Glutamatergic neuron (in vitro differentiated cells): ENCODE data around the gene NAALAD2. TPM values are rescaled to one million over a fixed set of nuclear protein-coding genes. Genes with fewer than 3 reads are reported as not detected.
"Not testable (repeated sequence)": the region's sequence is repeated elsewhere in the genome, so short reads cannot be mapped to it uniquely, and the experiment has no call there.

Experiments used
- DNase-seq: peaks from one replicate; pipeline ENCODE4 v3.0.0; 2022
- H3K27ac Mint-ChIP-seq: one replicate; pipeline ENCODE4 v1.8.0; 2020; ENCODE audit warnings: mild to moderate bottlenecking, mixed read lengths, inconsistent platforms; ENCODE audit not compliant: unreplicated experiment
- H3K27me3 Mint-ChIP-seq: one replicate; pipeline ENCODE4 v1.8.0; 2020; ENCODE audit warnings: mild to moderate bottlenecking, moderate library complexity, mixed read lengths, inconsistent platforms; ENCODE audit not compliant: unreplicated experiment
- H3K36me3 Mint-ChIP-seq: one replicate; pipeline ENCODE4 v1.8.0; 2020; ENCODE audit warnings: mild to moderate bottlenecking, mixed read lengths, inconsistent platforms; ENCODE audit not compliant: unreplicated experiment
- H3K4me1 Mint-ChIP-seq: one replicate; pipeline ENCODE4 v1.8.0; 2020; ENCODE audit warnings: mild to moderate bottlenecking, low read depth, mixed read lengths, inconsistent platforms; ENCODE audit not compliant: unreplicated experiment
- H3K4me3 Mint-ChIP-seq: one replicate; pipeline ENCODE4 v1.8.0; 2020; ENCODE audit warnings: mild to moderate bottlenecking, mixed read lengths, inconsistent platforms; ENCODE audit not compliant: unreplicated experiment
- H3K9me3 Mint-ChIP-seq: one replicate; pipeline ENCODE4 v1.8.0; 2020; ENCODE audit warnings: mild to moderate bottlenecking, moderate library complexity, mixed read lengths, inconsistent platforms; ENCODE audit not compliant: unreplicated experiment
- CTCF ChIP-seq: fragments of 200-600 bp; sonication (generic); IDR thresholded peaks from one replicate; pipeline ENCODE4 v1.5.0; 2021; ENCODE audit not compliant: partially characterized antibody, unreplicated experiment
- long read RNA-seq: library from polyadenylated mRNA; unstranded; transcript quantifications from one replicate; pipeline ENCODE4 v2.0.0, GENCODE V29; 2020; ENCODE audit not compliant: unreplicated experiment
- total RNA-seq: library from RNA; stranded (reverse); fragmentation: NEBNext Ultra II Directional; extraction: Animal tissue kit (Norgen Biotek cat#: 25700); gene quantifications from one replicate; pipeline ENCODE4 v1.2.1, GENCODE V29; 2021; ENCODE audit not compliant: unreplicated experiment

The NAALAD2 gene
- 7.2 TPM for total RNA-seq
- long read RNA-seq, result 0 reads

DNA sequence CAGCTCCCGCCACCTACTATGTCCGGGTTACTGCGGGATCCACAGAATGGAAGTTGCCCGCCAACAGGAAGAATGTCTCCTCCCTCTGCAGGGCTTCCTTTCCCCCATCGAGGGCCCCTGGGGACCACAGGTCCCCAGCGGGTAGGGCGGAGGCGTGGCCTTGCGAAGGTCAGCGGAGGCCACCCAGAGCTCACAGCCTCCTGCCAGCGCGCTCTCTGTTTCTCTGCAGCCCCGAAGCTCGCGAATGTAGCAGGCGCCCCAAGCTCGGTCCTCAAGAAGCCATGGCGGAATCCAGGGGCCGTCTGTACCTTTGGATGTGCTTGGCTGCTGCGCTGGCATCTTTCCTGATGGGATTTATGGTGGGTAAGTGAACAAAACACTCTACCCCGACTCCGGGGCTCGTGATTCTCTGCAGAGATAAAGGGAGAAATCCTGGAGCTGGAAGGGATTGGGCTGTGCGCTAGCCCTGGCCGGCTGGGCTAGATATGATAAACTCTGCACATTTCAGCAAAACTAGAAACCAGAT is at the start of gene NAALAD2:
Gene NAALAD2, plus strand, starts transcription at position 186 of the 526 bp plus-strand sequence. Its CDS starts 96 bp downstream, at position 282.
- Mint-ChIP-seq H3K27ac (peak within 1 kb of the TSS; percentile 34), H3K36me3 (no peaks in the 10 kb centered on the region), H3K4me1 (peaks cover 7% of the 10 kb centered on the region), H3K9me3 (no peaks in the 10 kb centered on the region), H3K27me3 (peaks cover 2% of the 10 kb centered on the region), H3K4me3 (peak within 1 kb of the TSS; percentile 90)
- no peak for TF ChIP-seq CTCF
- DNase-seq, result peak; percentile 64

- not testable (repeated sequence) for H3K27ac Mint-ChIP-seq, H3K4me3 Mint-ChIP-seq, H3K36me3 Mint-ChIP-seq, H3K27me3 Mint-ChIP-seq, H3K4me1 Mint-ChIP-seq, DNase-seq, H3K9me3 Mint-ChIP-seq
Measured at GRCh38 chr11:90085650-90086049, 48.8 kb upstream of the NAALAD2 start, which contains the start of gene UBTFL1. Gene UBTFL1 (plus strand): TSS chr11:90085950. CDS start chr11:90085950, 0 bp downstream.

- H3K27me3 Mint-ChIP-seq, H3K9me3 Mint-ChIP-seq, H3K4me1 Mint-ChIP-seq, H3K27ac Mint-ChIP-seq, H3K36me3 Mint-ChIP-seq, H3K4me3 Mint-ChIP-seq, DNase-seq: not testable (repeated sequence)
Measured at GRCh38 chr11:90088731-90089130, 45.7 kb upstream of the NAALAD2 start.

DNA sequence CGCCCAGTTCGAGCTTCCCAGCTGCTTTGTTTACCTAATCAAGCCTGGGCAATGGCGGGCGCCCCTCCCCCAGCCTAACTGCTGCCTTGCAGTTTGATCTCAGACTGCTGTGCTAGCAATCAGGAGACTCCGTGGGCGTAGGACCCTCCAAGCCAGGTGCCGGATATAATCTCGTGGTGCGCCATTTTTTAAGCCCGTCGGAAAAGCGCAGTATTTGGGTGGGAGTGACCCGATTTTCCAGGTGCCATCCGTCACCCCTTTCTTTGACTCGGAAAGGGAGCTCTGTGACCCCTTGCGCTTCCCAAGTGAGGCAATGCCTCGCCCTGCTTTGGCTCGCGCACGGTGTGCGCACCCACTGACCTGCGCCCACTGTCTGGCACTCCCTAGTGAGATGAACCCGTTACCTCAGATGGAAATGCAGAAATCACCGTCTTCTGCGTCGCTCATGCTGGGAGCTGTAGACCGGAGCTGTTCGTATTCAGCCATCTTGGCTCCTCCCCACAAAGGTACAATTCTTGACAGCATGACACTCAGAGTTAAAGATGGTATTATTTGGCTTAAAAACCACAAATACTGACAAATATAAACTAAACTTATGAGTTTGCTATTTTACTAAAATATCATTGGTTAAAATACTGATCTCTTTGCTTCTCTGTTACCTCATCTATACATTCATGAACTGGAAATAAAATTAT is 39.1 kb upstream of the NAALAD2 start:
- H3K27me3 Mint-ChIP-seq, H3K9me3 Mint-ChIP-seq, H3K4me3 Mint-ChIP-seq, H3K27ac Mint-ChIP-seq, DNase-seq, H3K4me1 Mint-ChIP-seq, H3K36me3 Mint-ChIP-seq: not testable (repeated sequence)

GRCh38 chr11:90098261-90098660 is 36.2 kb upstream of the NAALAD2 start:
- H3K27ac Mint-ChIP-seq, H3K27me3 Mint-ChIP-seq, H3K4me1 Mint-ChIP-seq, H3K9me3 Mint-ChIP-seq, DNase-seq, H3K4me3 Mint-ChIP-seq, H3K36me3 Mint-ChIP-seq: not testable (repeated sequence)

DNA sequence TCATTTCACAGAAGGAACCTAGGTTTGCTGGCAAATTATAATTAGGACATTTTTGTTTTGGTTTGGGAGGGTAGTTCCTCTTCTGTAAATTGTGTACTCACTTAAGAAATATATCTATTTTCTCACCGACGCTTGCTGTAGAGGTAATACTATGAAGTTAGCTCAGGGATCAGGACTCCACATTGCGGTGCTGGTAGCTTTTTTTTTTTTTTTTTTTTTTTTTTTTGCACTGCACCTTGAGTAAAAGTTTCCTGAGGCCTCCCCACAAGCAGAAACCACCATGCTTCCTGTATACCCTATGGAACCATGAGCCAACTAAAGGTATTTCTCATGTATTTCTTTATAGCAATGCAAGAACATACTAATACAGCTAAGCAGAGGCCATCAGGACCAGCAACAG is 34.0 kb upstream of the NAALAD2 start:
- no peak for TF ChIP-seq CTCF
- H3K4me1 Mint-ChIP-seq, result no peaks in the 10 kb centered on the region
- no peak for DNase-seq
- H3K9me3 Mint-ChIP-seq, result no peaks in the 10 kb centered on the region
- peaks cover 1% of the 10 kb centered on the region for H3K27me3 Mint-ChIP-seq
- H3K4me3 Mint-ChIP-seq, result no peak overlapping the region
- no peak overlapping the region for H3K27ac Mint-ChIP-seq
- no peaks in the 10 kb centered on the region for H3K36me3 Mint-ChIP-seq

- no peaks in the 10 kb centered on the region for H3K27me3 Mint-ChIP-seq
- DNase-seq, result no peak
Measured at GRCh38 chr11:90113541-90113940, 20.9 kb upstream of the NAALAD2 start.

More at GRCh38 chr11:90113541-90113940, 20.9 kb upstream of the NAALAD2 start:
- Mint-ChIP-seq H3K27ac (no peak overlapping the region), H3K4me1 (no peaks in the 10 kb centered on the region), H3K4me3 (no peak overlapping the region), H3K9me3 (no peaks in the 10 kb centered on the region), H3K36me3 (no peaks in the 10 kb centered on the region)
- TF ChIP-seq CTCF, result peak; percentile 66
